Measurements from ENCODE around the gene RHEB. TPM values are rescaled to one million over a fixed set of nuclear protein-coding genes. Genes with fewer than 3 reads are reported as not detected.

The RHEB gene
- total RNA-seq, 1 donor from 2014 or later: 143 TPM

GRCh38 chr7:151551820-151552219 is 32.1 kb upstream of the RHEB start:
- no peaks in the 10 kb centered on the region for H3K9me3 ChIP-seq (ENCODE audit: insufficient read depth, low read depth, low read length)
- H3K27ac Mint-ChIP-seq (ENCODE audit: unreplicated experiment): no peak overlapping the region
- H3K27ac ChIP-seq (ENCODE audit: low read depth, low read length): no peak overlapping the region
- no peaks in the 10 kb centered on the region for H3K79me2 ChIP-seq (ENCODE audit: insufficient read depth, low read length)
- H3K9me3 Mint-ChIP-seq (ENCODE audit: unreplicated experiment): no peaks in the 10 kb centered on the region
- H2AFZ ChIP-seq (ENCODE audit: low read depth, low read length): no peak overlapping the region
- no peak overlapping the region for H3K4me2 ChIP-seq (ENCODE audit: low read length)
- no peaks in the 10 kb centered on the region for H3K27me3 ChIP-seq (ENCODE audit: insufficient read depth, low read length)
- H4K20me1 ChIP-seq (ENCODE audit: insufficient read depth, low read length): no peaks in the 10 kb centered on the region
- no peak overlapping the region for H3K4me3 Mint-ChIP-seq (ENCODE audit: unreplicated experiment)
- H3K36me3 Mint-ChIP-seq (ENCODE audit: low read depth, unreplicated experiment): no peaks in the 10 kb centered on the region
- peaks cover 7% of the 10 kb centered on the region for H3K4me1 Mint-ChIP-seq (ENCODE audit: low read depth, unreplicated experiment)
- no peak overlapping the region for H3K9ac ChIP-seq (ENCODE audit: low read length)
- peaks cover 7% of the 10 kb centered on the region for H3K4me1 ChIP-seq (ENCODE audit: insufficient read depth, low read length)
- DNase-seq (ENCODE audit: low read depth): no peak
- H3K27me3 Mint-ChIP-seq (ENCODE audit: low read depth, unreplicated experiment): peaks cover 2% of the 10 kb centered on the region
- peaks cover 4% of the 10 kb centered on the region for H3K36me3 ChIP-seq (ENCODE audit: insufficient read depth, low read length)
- TF ChIP-seq, protein P1, sequence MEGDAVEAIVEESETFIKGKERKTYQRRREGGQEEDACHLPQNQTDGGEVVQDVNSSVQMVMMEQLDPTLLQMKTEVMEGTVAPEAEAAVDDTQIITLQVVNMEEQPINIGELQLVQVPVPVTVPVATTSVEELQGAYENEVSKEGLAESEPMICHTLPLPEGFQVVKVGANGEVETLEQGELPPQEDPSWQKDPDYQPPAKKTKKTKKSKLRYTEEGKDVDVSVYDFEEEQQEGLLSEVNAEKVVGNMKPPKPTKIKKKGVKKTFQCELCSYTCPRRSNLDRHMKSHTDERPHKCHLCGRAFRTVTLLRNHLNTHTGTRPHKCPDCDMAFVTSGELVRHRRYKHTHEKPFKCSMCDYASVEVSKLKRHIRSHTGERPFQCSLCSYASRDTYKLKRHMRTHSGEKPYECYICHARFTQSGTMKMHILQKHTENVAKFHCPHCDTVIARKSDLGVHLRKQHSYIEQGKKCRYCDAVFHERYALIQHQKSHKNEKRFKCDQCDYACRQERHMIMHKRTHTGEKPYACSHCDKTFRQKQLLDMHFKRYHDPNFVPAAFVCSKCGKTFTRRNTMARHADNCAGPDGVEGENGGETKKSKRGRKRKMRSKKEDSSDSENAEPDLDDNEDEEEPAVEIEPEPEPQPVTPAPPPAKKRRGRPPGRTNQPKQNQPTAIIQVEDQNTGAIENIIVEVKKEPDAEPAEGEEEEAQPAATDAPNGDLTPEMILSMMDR (IDR thresholded peaks at IDR 0.05; ENCODE audit: insufficient read depth, low read depth, low read length): no peak
- TF ChIP-seq EZH2 (IDR thresholded peaks at IDR 0.05; ENCODE audit: insufficient read depth, low read length): no peak
- no peak overlapping the region for H3K4me3 ChIP-seq (ENCODE audit: insufficient read depth, low read depth, low read length)
- FAIRE-seq: no peak

- Histone ChIP-seq H3K79me2 (ENCODE audit: insufficient read depth, low read length) (no peaks in the 10 kb centered on the region), H3K4me3 (ENCODE audit: insufficient read depth, low read depth, low read length) (no peak overlapping the region), H3K4me2 (ENCODE audit: low read length) (no peak overlapping the region), H3K36me3 (ENCODE audit: insufficient read depth, low read length) (peaks cover 4% of the 10 kb centered on the region), H3K9me3 (ENCODE audit: insufficient read depth, low read depth, low read length) (no peaks in the 10 kb centered on the region), H3K27ac (ENCODE audit: low read depth, low read length) (no peak overlapping the region), H3K4me1 (ENCODE audit: insufficient read depth, low read length) (peaks cover 7% of the 10 kb centered on the region), H3K27me3 (ENCODE audit: insufficient read depth, low read length) (no peaks in the 10 kb centered on the region), H3K9ac (ENCODE audit: low read length) (no peak overlapping the region), H4K20me1 (ENCODE audit: insufficient read depth, low read length) (no peaks in the 10 kb centered on the region), H2AFZ (ENCODE audit: low read depth, low read length) (no peak overlapping the region)
- no peaks in the 10 kb centered on the region for H3K36me3 Mint-ChIP-seq (ENCODE audit: low read depth, unreplicated experiment)
- no peak overlapping the region for H3K27ac Mint-ChIP-seq (ENCODE audit: unreplicated experiment)
- no peak for FAIRE-seq
- DNase-seq (ENCODE audit: low read depth): peak; percentile 95
- peaks cover 2% of the 10 kb centered on the region for H3K27me3 Mint-ChIP-seq (ENCODE audit: low read depth, unreplicated experiment)
- no peak for TF ChIP-seq EZH2 (IDR thresholded peaks at IDR 0.05; ENCODE audit: insufficient read depth, low read length)
- no peaks in the 10 kb centered on the region for H3K9me3 Mint-ChIP-seq (ENCODE audit: unreplicated experiment)
- peaks cover 7% of the 10 kb centered on the region for H3K4me1 Mint-ChIP-seq (ENCODE audit: low read depth, unreplicated experiment)
- H3K4me3 Mint-ChIP-seq (ENCODE audit: unreplicated experiment): no peak overlapping the region
Observed at GRCh38 chr7:151550656-151551286, 31.1 kb upstream of the RHEB start.

GRCh38 chr7:151549644-151550043 is 29.9 kb upstream of the RHEB start:
- Histone ChIP-seq H4K20me1 (ENCODE audit: insufficient read depth, low read length) (no peaks in the 10 kb centered on the region), H3K27ac (ENCODE audit: low read depth, low read length) (no peak overlapping the region), H3K79me2 (ENCODE audit: insufficient read depth, low read length) (no peaks in the 10 kb centered on the region), H3K4me1 (ENCODE audit: insufficient read depth, low read length) (peaks cover 7% of the 10 kb centered on the region), H3K9me3 (ENCODE audit: insufficient read depth, low read depth, low read length) (no peaks in the 10 kb centered on the region), H3K4me2 (ENCODE audit: low read length) (no peak overlapping the region), H3K36me3 (ENCODE audit: insufficient read depth, low read length) (no peaks in the 10 kb centered on the region), H3K4me3 (ENCODE audit: insufficient read depth, low read depth, low read length) (no peak overlapping the region), H3K9ac (ENCODE audit: low read length) (no peak overlapping the region), H2AFZ (ENCODE audit: low read depth, low read length) (no peak overlapping the region), H3K27me3 (ENCODE audit: insufficient read depth, low read length) (no peaks in the 10 kb centered on the region)
- TF ChIP-seq, protein P1 (IDR thresholded peaks at IDR 0.05; ENCODE audit: insufficient read depth, low read depth, low read length): no peak
- TF ChIP-seq EZH2 (IDR thresholded peaks at IDR 0.05; ENCODE audit: insufficient read depth, low read length): no peak
- Mint-ChIP-seq H3K36me3 (ENCODE audit: low read depth, unreplicated experiment) (no peaks in the 10 kb centered on the region), H3K27me3 (ENCODE audit: low read depth, unreplicated experiment) (peaks cover 3% of the 10 kb centered on the region), H3K4me1 (ENCODE audit: low read depth, unreplicated experiment) (peaks cover 7% of the 10 kb centered on the region), H3K9me3 (ENCODE audit: unreplicated experiment) (no peaks in the 10 kb centered on the region), H3K27ac (ENCODE audit: unreplicated experiment) (no peak overlapping the region), H3K4me3 (ENCODE audit: unreplicated experiment) (no peak overlapping the region)
- DNase-seq (ENCODE audit: low read depth): no peak
- no peak for FAIRE-seq

Measured in astrocyte (in vitro differentiated cells and primary cell).